ENCODE data around the gene BTRC. TPM values are rescaled to one million over a fixed set of nuclear protein-coding genes. Genes with fewer than 3 reads are reported as not detected.

The BTRC gene
- total RNA-seq, 6 experiments from 2014 or later = 22.3 to 27.9 (median 24.5) TPM

- Mint-ChIP-seq H3K36me3 (ENCODE audit: low read depth) (no peaks in the 10 kb centered on the region), H3K27me3 (ENCODE audit: insufficient read depth) (no peaks in the 10 kb centered on the region; the same call in 1 of the 2 replicates), H3K4me1 (ENCODE audit: low read depth) (no peaks in the 10 kb centered on the region; the same call in 1 of the 2 replicates), H3K27ac (no peak overlapping the region), H3K9me3 (no peaks in the 10 kb centered on the region), H3K4me3 (no peak overlapping the region)
- no peak for DNase-seq
- TF ChIP-seq CTCF (IDR thresholded peaks at IDR 0.05) = no peak
These were observed 159.8 kb downstream of the BTRC start for GRCh38 chr10:101513733-101514132.

- no peaks in the 10 kb centered on the region for H3K4me1 Mint-ChIP-seq (ENCODE audit: low read depth)
- no peak overlapping the region for H3K4me3 Mint-ChIP-seq
- no peaks in the 10 kb centered on the region; the same call in 1 of the 2 replicates for H3K27me3 Mint-ChIP-seq (ENCODE audit: insufficient read depth)
- no peak for TF ChIP-seq CTCF (IDR thresholded peaks at IDR 0.05)
- peaks cover 3% of the 10 kb centered on the region; the same call in 1 of the 2 replicates for H3K36me3 Mint-ChIP-seq (ENCODE audit: low read depth)
- H3K27ac Mint-ChIP-seq = no peak overlapping the region
- H3K9me3 Mint-ChIP-seq = no peaks in the 10 kb centered on the region
- DNase-seq = no peak
These were observed 171.9 kb downstream of the BTRC start for GRCh38 chr10:101525848-101526247.

GRCh38 chr10:101529207-101529606 lies 175.2 kb downstream of the BTRC start:
- TF ChIP-seq CTCF (IDR thresholded peaks at IDR 0.05) = no peak
- no peaks in the 10 kb centered on the region for H3K4me1 Mint-ChIP-seq (ENCODE audit: low read depth)
- H3K4me3 Mint-ChIP-seq = no peak overlapping the region
- peaks cover 3% of the 10 kb centered on the region; the same call in 1 of the 2 replicates for H3K36me3 Mint-ChIP-seq (ENCODE audit: low read depth)
- DNase-seq = no peak
- H3K9me3 Mint-ChIP-seq = no peaks in the 10 kb centered on the region
- H3K27ac Mint-ChIP-seq = no peak overlapping the region
- peaks cover 2% of the 10 kb centered on the region; the same call in 1 of the 2 replicates for H3K27me3 Mint-ChIP-seq (ENCODE audit: insufficient read depth)

GRCh38 chr10:101529725-101530553 lies 176.0 kb downstream of the BTRC start:
- no peak overlapping the region for H3K4me3 Mint-ChIP-seq
- no peak for TF ChIP-seq CTCF (IDR thresholded peaks at IDR 0.05)
- no peaks in the 10 kb centered on the region for H3K4me1 Mint-ChIP-seq (ENCODE audit: low read depth)
- H3K36me3 Mint-ChIP-seq (ENCODE audit: low read depth) = peaks cover 3% of the 10 kb centered on the region; the same call in 1 of the 2 replicates
- no peaks in the 10 kb centered on the region for H3K9me3 Mint-ChIP-seq
- DNase-seq = no peak
- no peak overlapping the region for H3K27ac Mint-ChIP-seq
- peaks cover 2% of the 10 kb centered on the region; the same call in 1 of the 2 replicates for H3K27me3 Mint-ChIP-seq (ENCODE audit: insufficient read depth)

- Mint-ChIP-seq H3K9me3 (no peaks in the 10 kb centered on the region), H3K27ac (no peak overlapping the region), H3K27me3 (ENCODE audit: insufficient read depth) (peaks cover 2% of the 10 kb centered on the region; the same call in 1 of the 2 replicates), H3K4me3 (no peak overlapping the region), H3K4me1 (ENCODE audit: low read depth) (no peaks in the 10 kb centered on the region), H3K36me3 (ENCODE audit: low read depth) (no peaks in the 10 kb centered on the region; the same call in 1 of the 2 replicates)
- DNase-seq = no peak
- TF ChIP-seq CTCF (IDR thresholded peaks at IDR 0.05) = no peak
These were observed 182.0 kb downstream of the BTRC start for GRCh38 chr10:101535949-101536348.
